HG03520 (cell line): ENCODE results near the gene CHST3.
"Not testable (repeated sequence)": the region's sequence is repeated elsewhere in the genome, so short reads cannot be mapped to it uniquely, and the experiment has no call there.

ENCODE experiments used
- ATAC-seq: cut with Tn5 transposase; IDR thresholded peaks from one replicate; pipeline ENCODE4 v1.9.1; 2021; ENCODE audit warnings: mild to moderate bottlenecking, moderate library complexity; ENCODE audit not compliant: unreplicated experiment

The CHST3 gene

DNA sequence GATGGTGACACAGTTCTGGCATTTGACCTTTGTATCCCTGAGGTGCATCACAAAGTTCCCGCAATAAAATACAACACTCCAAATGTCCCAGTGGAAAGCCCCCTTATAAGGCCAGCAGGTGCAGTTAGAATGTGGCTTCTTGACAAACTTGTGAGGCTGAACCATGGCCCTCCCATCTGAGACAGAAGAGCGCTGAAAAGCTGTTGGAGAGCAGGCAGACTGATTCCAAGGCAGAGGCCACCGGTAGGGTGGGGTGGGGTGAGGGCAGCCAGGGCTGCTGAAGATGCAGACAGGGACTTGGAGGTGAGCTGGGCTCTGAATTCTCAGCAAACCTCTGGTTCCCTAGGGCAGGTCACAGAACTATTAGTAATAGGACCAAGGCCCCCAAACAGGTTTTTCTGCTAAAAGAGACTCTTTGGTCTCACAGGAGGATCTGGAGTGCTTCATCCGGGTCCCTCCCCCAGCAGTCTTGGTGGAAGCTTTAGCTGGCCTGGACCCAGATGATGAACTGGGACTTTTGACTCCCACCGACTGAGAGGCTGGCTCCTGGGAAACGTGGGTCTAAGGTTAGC, 15.6 kb upstream of the CHST3 start:
- no peak for ATAC-seq

DNA sequence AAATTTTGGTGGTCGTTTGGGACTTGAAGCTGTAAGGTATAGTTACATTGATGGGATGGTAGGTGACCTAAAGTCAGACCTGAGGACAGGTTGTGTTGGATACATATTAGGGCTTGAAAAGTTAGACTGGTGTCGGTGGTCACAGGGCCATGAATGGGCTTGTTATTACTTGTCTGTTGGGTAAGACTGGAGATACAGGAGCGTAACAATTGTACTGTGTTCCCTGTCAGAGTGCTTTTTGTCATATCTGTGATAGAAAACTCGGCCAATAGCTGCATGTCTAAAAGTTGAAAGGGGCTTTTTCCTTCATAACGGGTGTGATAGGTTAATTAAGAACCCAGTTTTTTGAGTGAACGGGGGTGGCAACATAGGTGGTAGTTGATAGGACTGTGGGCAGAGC, 13.5 kb upstream of the CHST3 start:
- ATAC-seq, result no peak

DNA sequence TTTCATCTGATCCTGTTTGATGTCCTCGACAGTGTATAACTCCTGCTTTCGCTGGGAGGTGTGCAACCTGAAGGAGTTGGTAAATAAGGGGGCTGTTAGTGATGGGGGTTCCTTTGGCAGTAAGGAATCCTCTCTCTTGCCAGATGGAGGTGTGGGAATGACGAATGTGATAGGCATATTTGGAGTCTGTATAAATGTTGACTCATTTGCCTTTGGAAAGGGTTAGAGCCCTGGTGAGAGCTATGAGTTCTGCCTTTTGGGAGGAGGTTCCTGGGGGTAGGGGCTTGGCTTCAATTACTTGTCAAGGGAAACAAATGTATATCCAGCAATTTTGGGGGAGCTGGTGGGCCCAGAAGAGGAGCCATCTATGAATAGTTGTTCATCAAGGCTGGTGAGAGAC, 11.4 kb upstream of the CHST3 start:
- no peak for ATAC-seq

DNA sequence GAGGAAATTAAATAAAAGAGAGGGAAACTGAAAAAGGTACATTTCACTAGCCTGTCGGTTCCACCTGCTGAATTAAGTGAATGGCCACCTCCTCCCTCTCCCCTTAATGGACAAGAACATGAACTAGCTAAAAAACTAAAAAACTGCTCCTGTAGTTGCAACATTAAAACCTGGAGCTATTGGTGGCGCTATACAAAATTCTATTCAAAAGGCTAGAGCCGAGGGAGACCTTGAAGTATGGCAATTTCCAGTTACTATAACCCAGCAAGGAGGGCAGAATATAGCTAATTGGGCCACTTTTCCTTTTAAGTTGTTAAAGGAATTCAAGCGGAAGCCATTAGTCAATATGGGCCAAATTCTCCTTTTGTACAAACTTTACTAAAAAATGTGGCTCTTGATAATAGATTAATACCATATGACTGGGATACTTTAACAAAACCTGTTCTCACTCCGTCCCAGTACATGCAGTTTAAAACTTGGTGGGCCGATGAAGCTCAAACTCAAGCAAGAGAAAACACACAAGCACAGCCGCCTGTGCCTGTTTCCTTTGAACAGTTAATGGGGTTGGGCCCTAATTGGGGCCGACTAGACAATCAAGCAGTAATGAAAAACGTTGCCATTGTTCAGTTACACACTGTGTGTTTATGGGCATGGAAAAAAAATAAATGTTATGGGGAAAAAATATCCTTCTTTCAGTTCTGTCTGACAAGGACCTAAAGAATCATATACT, 6.5 kb upstream of the CHST3 start:
- no peak for ATAC-seq

DNA sequence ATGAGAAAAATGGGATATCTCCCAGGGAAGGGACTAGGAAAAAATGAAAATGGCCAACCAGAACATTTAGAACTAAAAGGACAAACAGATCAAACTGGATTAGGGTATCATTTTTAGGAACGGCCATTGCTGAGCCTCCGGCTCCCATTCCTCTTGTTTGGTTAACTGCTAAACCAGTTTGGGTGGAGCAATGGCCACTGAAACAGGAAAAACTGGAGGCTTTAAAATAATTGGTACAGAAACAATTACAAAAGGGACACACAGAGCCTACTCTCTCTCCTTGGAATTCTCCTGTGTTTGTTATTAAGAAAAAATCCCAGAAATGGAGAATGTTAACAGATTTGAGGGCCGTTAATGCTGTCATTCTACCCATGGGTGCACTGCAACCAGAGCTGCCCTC, 4.7 kb upstream of the CHST3 start:
- no peak for ATAC-seq

DNA sequence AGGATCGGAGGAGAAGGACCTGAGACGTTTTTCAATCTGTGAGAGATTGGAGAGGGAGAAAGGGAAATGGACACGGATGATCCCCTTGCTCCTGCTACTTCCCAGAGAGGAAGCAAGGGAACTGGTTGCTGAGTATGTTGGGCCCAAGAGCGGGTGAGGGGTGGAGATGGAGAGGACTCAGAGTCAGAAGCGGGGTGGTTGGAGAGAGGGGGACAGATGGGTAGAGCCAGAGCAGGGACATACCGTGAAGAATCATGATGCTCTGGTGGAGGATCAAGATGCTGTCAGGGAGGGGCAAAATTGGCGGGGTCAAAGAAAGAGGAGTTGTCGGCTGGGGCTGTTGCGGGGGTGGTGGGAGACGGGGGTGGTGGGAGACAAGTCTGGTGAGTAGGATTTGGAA, 2.4 kb upstream of the CHST3 start:
- ATAC-seq, result no peak

DNA sequence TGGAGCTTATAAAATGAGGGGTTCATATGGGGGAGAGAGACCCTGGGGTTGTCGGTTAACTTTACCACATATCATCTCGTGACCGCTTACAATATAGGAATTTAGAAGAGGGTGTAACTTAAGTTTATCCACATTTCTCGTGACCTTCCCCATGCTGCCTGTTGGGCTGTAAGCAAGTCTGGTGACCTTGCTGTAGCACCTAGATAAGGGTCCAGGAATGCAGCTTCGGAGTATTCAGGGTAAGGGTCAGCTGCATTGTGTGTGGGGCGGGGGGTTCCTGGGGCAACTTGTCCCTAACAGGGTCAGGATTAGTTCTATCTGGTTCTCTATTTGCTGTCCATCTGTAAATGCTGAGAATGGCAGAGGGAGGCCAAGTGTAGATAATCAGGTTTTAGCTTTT, 1.3 kb upstream of the CHST3 start:
- no peak for ATAC-seq

DNA sequence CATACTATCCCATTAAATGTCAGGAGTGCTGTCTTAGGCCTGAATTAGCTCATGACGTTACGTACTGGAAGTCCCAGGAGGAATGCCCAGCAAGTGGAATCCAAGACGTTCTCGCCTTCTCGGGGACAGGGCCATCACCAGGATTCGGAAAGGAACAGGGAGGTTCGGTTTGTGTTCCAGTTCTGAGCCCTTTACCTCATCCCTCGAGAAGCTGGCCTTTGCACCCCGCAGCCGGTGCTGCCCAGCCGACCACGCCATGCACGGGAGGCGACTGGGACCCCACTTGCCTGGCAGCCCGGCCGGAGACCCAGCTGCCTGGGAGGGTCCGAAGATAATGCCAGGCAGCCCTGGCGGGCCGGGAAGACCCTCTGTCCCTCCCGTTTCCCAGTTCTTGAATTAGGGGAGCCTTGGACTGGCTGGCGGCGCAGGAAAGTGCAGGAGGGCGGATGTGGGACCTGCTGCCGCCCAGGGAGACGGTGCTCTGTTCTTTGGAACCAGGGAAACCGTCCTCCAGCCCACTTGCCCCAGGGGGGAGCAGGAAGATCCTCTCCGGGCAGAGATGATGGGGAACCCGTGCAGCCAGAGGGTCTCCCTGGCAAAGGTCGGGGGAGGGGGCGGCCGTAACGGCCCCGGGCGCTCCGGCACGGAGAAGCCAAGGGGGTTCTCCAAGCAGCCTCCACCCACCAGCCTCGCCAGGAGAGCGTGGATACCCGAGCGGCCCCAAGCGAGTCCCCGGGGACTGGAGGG, 671 bp upstream of the CHST3 start:
- no peak for ATAC-seq

DNA sequence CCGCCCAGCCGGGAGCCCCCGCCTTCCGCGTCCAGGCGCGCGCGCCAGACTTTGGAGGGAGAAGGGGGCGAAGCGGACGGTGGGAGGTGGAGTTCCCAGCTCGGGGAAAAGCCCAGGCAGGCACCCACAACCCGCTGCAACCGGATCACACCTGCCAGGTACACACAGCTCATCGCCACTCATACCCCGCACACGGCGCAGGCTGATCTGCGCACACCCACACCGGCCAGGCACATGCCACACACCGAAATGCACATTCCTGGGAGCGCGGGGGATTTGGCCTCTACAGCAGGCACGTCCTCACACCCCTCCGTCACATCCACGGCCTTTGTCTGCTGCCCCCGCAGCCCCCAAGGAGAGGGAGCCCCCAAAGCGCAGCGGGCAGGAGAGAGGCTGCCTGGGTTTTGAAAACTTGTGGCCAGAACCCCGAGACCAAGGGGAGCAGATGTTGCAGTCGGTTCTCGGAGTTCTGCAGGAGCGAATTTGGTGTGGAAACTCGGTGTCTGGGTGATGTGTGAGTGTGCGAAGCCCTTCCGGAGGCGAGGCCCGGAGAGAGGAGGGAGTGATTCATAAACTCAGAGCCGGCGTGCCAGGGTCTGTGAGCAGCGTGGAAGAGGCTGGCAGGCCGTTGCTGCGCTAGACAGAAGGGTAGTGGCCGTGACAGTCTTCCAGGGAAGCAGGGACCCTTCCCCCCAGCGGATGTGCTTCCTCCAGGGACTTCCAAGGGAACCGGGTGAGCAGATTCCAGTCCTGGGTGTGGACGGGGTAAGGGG, 734 bp downstream of the CHST3 start:
- ATAC-seq, result no peak

DNA sequence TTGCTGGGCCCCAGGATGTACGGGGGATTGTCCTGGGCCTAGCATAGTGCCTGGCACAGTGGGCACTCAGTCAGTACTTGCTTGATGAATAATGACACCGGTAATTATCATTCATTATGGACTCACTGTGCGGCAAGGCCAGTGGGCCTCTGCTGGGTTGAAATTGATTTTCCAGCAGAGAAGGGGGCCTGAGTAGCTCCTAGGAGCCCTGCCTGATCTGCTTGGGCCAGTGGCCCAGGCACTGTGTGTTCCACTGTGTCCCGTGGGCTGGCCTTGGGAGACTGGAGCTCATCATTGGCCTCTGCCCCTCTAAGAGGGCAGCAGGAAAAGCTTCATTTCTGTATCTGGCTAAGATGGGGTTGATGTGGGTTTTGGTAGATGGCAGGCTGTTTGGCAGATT, 1.4 kb downstream of the CHST3 start:
- ATAC-seq, result no peak

DNA sequence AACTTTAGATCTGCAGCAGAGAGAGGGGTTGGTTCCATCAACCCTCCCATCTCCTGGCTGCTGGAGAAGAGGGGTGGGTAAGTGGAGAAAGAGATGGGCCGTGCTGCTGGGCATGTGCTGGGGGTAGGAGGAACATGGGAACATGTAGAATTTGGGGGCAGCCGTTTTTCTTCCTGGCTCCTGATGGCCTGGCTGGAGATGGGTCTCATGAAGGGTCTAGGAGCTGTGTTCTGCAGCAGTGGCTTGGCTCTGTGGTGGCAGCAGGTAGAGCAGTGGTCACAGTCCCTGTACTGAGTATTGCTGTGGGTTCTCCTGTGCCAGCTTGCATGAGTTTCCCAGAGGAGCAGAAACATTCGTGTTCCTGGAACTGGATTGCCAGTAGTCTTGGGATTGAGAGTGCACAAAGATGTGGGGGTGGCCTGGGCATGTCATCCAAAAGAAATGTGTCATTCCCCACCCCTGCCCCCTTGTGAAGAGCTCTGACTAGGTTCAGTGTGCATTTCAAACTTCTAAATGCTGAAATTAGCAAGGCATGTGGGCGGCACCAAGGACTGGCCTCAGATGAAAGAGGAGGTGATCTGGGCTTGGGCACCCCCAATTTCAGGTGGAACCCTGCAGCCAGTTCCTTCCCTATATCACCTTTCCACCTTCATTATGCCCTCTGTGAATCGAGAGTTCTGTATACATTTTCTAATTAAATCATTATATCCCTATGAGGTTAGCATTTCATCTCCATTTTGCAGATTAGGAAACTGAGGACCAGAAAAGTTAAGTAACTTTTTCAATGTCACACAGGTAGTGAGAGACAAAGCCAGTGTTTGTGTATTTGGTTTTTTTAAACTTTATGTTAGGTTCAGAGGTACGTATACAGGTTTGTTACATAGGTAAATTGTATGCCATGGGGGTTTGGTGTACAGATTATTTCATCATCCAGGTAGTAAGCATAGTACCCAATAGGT, 2.1 kb downstream of the CHST3 start:
- no peak for ATAC-seq

DNA sequence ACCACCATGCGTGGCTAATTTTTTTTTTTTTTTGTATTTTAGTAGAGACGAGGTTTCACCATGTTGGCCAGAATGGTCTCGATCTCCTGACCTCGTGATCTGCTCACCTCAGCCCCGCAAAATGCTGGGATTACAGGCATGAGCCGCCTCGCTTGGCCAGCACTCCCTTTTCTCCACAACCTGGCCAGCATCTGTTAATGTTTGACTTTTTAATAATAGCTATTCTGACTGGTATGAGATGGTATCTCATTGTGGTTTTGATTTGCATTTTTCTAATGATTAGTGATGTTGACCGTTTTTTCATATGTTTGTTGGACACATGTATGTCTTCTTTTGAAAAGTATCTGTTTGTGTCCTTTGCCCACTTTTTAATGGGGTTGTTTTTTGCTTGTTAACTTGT, 3.8 kb downstream of the CHST3 start:
- not testable (repeated sequence) for ATAC-seq

DNA sequence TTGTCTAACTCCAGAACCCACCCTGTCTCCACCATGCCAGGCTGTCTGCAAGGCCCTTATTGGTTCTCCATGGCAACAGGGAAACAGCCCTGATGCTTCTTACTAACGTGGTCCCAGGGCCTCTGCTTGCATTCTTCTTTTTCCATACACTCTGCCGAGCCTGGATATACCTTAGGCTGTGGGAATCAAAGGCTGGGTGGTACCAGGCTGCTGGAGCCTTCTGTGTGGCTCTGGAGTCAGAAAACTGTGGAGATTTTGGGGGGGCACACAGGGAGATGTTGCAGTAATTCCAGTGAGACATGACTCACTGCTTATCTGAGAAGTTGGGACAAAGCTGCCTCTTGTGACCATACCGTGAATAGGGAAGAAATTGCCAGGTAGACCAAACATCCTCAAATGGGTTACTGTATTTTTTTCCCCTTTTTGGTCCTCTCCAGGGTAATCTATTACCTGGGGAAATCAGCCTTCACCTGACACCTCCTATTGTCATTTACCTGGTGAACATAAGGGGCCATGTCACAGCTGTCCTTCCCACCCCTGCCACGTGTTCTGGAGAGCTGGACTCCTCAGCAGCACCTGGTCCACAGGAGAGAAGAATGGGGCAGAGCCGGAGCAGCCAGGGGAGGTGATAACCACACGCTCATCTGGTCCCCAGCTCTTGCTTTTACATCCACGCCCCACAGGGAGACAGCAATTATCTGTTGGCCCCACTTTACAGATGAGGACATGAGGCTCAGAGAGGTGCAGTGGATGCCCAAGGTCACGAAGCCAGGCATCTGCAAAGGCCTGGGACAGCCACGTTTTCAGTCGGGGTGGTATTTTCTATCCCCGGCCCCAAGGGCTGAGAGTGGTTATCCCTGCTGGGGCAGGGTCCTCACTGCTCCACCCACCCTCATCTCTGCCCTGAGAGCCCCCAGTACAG, 4.6 kb downstream of the CHST3 start:
- no peak for ATAC-seq

DNA sequence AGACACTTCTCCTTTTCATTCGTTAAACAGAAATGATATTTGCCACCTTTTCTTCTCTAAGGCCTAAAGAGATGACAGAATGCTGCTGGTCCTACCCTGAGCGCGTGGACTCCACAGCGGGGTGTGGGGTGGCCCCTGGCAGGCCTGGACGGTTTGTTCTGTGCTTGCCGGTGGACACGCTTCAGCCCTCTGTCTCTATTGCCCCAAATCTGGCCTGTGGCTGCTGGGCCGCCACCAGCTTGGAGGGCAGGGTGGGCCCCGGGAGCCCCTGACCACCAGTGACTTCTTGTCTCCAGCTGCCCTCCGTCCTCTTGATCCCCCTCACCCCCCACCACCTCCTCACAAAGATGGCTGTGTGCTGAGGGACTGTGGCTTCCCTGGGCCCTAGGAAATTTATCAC, 5.7 kb downstream of the CHST3 start:
- ATAC-seq, result no peak

DNA sequence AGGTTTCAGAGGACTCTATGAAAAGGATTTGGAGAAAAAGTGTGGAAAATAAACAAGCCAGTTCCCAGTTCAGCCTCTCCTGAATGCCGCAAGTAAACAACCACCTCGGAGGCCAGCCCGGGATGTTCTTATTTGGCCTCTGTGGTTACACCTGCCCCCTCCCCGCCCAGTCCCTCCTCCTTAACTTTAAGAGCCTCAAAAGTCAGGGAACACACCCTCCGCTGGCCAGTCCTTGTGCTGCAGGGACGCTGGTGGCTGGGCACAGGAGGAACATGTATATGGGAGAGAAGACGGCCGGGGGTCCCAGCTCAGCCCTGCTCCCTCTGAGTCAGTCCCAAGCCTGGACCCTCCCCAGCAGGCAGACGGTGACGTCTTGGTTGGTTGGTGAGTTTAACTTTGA, 6.1 kb downstream of the CHST3 start:
- ATAC-seq, result no peak

DNA sequence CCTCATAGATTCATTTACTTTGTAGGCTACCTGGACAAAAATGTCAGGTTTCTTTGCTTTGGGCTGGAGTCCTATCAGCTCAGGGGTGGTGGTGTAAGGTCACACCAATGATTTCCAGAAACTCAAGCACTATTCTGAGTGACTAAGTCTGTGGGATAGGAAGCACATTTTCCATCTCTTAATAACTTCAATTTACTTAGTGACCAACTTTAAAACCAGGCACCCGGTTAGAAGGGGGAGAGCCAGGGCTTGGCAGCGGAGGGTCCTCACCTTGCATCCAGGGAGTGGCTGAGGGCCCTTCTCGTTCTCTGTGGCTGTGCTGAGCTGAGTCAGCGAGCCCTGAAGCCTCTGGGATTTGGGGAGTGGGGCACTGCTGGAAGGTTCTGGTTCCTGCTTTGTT, 6.7 kb downstream of the CHST3 start:
- no peak for ATAC-seq

DNA sequence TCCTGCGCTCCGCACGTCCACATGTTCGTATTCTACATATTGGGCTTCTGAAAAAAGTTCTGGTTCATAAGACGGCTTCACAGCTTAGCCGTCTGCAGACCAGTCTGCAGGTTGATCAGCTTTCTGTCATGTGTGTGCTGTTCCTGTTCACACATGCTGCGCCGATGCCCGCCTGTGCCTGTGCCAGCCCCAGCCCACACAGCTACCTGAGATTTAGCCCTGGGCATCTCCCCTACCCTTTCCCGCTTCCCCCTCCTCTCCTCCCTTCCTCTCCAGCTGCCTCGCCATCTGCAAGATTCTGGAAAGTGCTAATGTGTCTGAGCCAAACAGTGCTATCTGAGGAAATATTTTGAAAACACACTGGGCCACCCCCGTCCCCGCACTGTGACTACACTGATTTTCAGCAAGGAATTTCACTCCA, 7.1 kb downstream of the CHST3 start:
- no peak for ATAC-seq

DNA sequence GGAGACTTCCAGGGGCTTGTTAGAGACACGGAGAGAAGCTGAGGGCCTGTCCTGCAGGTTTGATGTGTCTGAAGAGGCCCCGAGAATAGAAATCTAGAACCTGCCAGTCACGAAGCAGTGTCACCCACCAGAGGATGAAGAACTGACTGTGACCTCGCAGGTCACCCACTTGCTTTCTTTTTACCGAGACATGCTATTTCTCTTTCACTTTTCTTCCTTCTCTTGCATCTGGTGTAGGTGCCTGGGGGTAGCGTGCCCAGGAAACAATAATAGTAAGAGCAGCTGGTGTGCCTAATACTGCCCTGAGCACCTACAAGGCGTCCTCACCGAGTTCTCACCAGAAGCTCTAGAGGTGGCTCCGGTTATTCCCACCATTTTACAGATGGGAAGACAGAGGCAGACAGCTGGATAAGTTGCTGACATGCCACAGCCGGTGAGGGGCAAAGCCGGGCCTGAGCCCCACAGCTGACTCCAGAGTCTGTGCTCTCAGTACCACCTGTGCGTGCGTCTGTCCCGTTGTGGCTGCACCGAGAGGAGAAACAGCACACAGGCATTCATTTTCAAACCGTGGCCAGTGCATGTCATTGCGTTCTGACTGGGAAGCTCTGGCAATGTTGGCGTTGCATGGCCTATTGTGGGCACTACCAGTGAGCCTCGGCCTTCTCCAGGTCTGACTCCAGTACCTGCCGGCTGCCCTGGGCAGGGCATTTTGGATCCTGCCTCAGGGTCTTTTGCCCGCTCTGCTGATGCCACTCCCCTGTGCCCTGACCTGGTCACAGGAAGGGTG, 7.8 kb downstream of the CHST3 start:
- ATAC-seq, result no peak
